ENCODE data around the gene RIN2.

RIN2 gene

GRCh38 chr20:19775353-19776253, 17.5 kb downstream of the RIN2 start:
- Mint-ChIP-seq H3K4me3 (no peak overlapping the region), H3K36me3 (ENCODE audit: low read depth) (peaks cover 9% of the 10 kb centered on the region), H3K9me3 (no peaks in the 10 kb centered on the region), H3K27me3 (ENCODE audit: low read depth) (no peaks in the 10 kb centered on the region), H3K4me1 (peaks cover 32% of the 10 kb centered on the region), H3K27ac (no peak overlapping the region)
- TF ChIP-seq, protein P1, sequence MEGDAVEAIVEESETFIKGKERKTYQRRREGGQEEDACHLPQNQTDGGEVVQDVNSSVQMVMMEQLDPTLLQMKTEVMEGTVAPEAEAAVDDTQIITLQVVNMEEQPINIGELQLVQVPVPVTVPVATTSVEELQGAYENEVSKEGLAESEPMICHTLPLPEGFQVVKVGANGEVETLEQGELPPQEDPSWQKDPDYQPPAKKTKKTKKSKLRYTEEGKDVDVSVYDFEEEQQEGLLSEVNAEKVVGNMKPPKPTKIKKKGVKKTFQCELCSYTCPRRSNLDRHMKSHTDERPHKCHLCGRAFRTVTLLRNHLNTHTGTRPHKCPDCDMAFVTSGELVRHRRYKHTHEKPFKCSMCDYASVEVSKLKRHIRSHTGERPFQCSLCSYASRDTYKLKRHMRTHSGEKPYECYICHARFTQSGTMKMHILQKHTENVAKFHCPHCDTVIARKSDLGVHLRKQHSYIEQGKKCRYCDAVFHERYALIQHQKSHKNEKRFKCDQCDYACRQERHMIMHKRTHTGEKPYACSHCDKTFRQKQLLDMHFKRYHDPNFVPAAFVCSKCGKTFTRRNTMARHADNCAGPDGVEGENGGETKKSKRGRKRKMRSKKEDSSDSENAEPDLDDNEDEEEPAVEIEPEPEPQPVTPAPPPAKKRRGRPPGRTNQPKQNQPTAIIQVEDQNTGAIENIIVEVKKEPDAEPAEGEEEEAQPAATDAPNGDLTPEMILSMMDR (IDR thresholded peaks at IDR 0.05; ENCODE audit: unreplicated experiment in 3 of 3) = no peak

DNA sequence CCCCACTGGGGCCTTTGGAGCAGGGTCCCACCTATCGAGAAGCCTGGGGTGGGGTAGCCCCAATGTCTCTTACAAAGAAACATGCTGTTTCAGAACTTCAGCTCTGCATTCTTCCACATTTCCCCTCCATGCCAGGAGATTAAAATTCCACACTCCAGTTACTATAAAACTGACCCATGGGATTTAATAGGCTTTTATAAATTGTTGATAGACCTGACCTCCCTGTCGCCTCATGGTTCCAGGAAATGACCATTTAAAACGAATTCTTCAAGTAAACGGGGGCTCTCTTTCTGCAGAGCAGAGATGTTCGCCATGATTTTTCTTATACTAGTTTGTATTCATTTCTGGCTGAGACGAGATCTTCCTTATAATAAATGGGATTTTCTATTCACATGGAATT, 19.3 kb downstream of the RIN2 start:
- H3K36me3 Mint-ChIP-seq (ENCODE audit: low read depth) = peaks cover 6% of the 10 kb centered on the region
- TF ChIP-seq, protein P1 (IDR thresholded peaks at IDR 0.05; ENCODE audit: unreplicated experiment in 3 of 3) = no peak
- peak overlapping the region in 1 of 3 experiments; percentile 76 for H3K27ac Mint-ChIP-seq
- no peaks in the 10 kb centered on the region for H3K9me3 Mint-ChIP-seq
- H3K4me3 Mint-ChIP-seq = no peak overlapping the region
- peaks cover 21% of the 10 kb centered on the region for H3K4me1 Mint-ChIP-seq
- H3K27me3 Mint-ChIP-seq (ENCODE audit: low read depth) = no peaks in the 10 kb centered on the region

DNA sequence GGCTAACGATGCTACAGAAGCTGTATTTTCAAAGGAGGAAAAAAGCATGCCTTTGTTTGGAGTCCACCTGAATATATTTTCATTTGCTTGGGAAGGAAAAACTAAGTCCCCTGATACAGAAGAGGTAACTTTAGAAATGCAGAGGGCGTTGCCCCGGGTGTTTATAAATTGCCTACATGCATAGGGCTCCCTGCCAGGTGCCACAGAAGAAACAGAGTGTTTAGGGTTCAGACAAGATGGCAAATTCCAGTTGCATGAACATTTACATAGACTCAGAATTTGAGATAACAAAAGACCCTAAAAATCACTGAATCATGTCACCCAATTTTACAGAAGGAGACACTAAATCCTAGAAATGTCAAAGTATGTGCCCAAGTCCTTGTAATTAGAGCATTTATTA, 19.9 kb downstream of the RIN2 start:
- Mint-ChIP-seq H3K36me3 (ENCODE audit: low read depth) (peaks cover 11% of the 10 kb centered on the region), H3K9me3 (no peaks in the 10 kb centered on the region), H3K4me3 (no peak overlapping the region), H3K27me3 (ENCODE audit: low read depth) (no peaks in the 10 kb centered on the region), H3K4me1 (peaks cover 25% of the 10 kb centered on the region), H3K27ac (peak overlapping the region in 1 of 3 experiments; percentile 76)
- TF ChIP-seq, protein P1 (IDR thresholded peaks at IDR 0.05; ENCODE audit: unreplicated experiment in 3 of 3) = no peak

GRCh38 chr20:19778404-19778803, 20.3 kb downstream of the RIN2 start:
- TF ChIP-seq, protein P1 (IDR thresholded peaks at IDR 0.05; ENCODE audit: unreplicated experiment in 3 of 3) = no peak
- H3K27me3 Mint-ChIP-seq (ENCODE audit: low read depth) = no peaks in the 10 kb centered on the region
- peaks cover 12% of the 10 kb centered on the region for H3K36me3 Mint-ChIP-seq (ENCODE audit: low read depth)
- no peaks in the 10 kb centered on the region for H3K9me3 Mint-ChIP-seq
- peaks cover 26% of the 10 kb centered on the region for H3K4me1 Mint-ChIP-seq
- no peak overlapping the region for H3K4me3 Mint-ChIP-seq
- peak overlapping the region in 1 of 3 experiments; percentile 76 for H3K27ac Mint-ChIP-seq

DNA sequence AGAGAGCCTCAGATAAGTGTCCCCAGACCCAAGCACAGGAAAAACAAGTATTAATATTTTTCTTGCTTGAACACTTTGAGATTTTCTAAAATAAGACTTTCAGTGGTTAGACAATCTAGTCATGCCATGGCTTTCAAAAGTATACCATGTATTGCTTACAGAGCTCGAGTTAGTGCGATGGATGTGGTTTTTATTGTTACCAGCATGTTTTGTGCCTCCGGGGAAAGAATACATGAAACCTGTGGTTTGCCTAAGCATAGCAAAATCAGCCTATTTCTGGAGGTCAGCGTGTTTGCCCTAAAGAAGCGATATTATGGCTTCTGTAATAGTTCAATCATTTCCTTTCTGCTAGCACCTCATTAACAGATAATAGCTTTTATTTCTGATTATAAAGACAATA, 21.6 kb downstream of the RIN2 start:
- Mint-ChIP-seq H3K4me1 (peaks cover 35% of the 10 kb centered on the region), H3K27ac (peak overlapping the region in 2 of 3 experiments; percentile 25 to 63), H3K36me3 (ENCODE audit: low read depth) (peaks cover 12% of the 10 kb centered on the region), H3K4me3 (no peak overlapping the region), H3K27me3 (ENCODE audit: low read depth) (no peaks in the 10 kb centered on the region), H3K9me3 (no peaks in the 10 kb centered on the region)
- TF ChIP-seq, protein P1 (IDR thresholded peaks at IDR 0.05; ENCODE audit: unreplicated experiment in 3 of 3) = no peak

- H3K36me3 Mint-ChIP-seq (ENCODE audit: low read depth) = peaks cover 12% of the 10 kb centered on the region
- TF ChIP-seq, protein P1 (IDR thresholded peaks at IDR 0.05; ENCODE audit: unreplicated experiment in 3 of 3) = no peak
These were observed 22.2 kb downstream of the RIN2 start for GRCh38 chr20:19780261-19780660.

More at GRCh38 chr20:19780261-19780660, 22.2 kb downstream of the RIN2 start:
- H3K4me3 Mint-ChIP-seq = no peak overlapping the region
- no peaks in the 10 kb centered on the region for H3K9me3 Mint-ChIP-seq
- H3K27me3 Mint-ChIP-seq (ENCODE audit: low read depth) = no peaks in the 10 kb centered on the region
- peak overlapping the region in 2 of 3 experiments; percentile 25 to 63 for H3K27ac Mint-ChIP-seq
- H3K4me1 Mint-ChIP-seq = peaks cover 41% of the 10 kb centered on the region

All from nephron (organoid).